ENCODE results near the gene TGFBI. TPM values are rescaled to one million over a fixed set of nuclear protein-coding genes. Genes with fewer than 3 reads are reported as not detected.
A peak's percentile ranks its signal among the peaks of the same experiment; 100 is the strongest.

Gene TGFBI
- polyA plus RNA-seq, 10 donors: 111 to 323 (median 186) TPM

DNA sequence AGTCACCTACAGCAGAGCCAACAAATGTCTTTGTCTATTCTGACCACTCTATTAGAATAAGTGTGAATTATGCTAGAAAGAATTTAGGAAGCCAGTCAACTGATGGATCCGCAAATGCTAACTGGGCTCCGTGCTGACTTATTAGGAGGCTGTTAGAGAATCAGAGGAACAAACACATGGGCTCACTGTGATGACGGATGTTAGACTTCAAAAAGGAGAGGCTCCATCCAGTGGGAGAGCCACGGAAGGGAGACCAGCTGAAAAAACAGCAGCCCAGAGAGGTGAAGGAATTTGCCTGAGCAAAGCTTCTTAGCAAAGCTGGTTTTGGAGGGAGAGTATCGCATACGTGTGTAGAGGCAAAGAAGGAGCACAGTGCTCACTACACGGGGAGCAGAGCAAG lies 5.8 kb upstream of the TGFBI start:
- DNase-seq: no peak

- DNase-seq: no peak
Observed at GRCh38 chr5:136023958-136024541, 4.7 kb upstream of the TGFBI start.

- DNase-seq: peak in 2 of 3 donors; percentile 51 to 73
Observed at GRCh38 chr5:136025900-136026299, 2.9 kb upstream of the TGFBI start.

DNA sequence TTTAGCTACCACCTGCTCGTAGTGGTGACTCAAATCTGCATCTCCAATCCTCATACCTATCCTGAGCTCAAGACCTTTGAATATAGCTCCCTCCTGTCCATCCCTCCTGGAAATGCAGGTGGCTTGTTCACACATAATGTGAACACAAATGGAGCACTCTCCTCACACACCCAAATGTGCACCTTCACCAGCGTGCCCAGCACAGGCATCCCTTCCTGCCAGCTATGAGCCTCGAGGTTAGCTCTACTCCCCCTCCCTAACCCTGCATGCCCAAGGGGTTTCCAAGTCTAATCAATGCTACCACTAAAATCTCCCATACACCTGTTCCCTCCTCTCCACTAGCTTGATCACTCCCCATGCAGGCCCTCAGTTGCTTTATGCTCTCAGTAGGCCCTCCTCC lies 2.2 kb upstream of the TGFBI start:
- DNase-seq: no peak

- DNase-seq: no peak
Observed at GRCh38 chr5:136027311-136027710, 1.5 kb upstream of the TGFBI start.

GRCh38 chr5:136028090-136028489 lies 698 bp upstream of the TGFBI start:
- no peak for DNase-seq

- no peak for DNase-seq
Observed at GRCh38 chr5:136030252-136030651, 1.5 kb downstream of the TGFBI start.

- no peak for DNase-seq
Observed at GRCh38 chr5:136030956-136031611, 2.3 kb downstream of the TGFBI start.

DNA sequence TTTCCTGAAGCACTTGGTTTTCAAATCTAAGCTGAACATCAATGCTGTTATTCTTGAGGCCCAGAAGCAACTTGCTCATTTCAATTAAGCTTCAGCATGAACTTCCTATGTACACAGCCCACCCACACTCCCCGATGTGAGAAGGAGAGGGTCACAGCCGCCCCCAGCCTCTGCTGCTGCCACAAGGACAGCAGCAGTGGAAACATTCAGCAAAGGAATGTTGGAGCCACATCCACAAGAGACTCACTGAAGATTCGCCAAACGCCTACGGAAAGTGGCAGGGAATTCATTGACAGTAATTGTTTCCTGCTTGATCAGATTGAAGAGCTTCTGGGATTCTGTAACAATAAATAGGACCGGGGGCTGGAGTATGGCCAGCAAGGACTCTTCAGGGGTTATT lies 2.9 kb downstream of the TGFBI start:
- peak in 1 of 3 donors; percentile 60 for DNase-seq

GRCh38 chr5:136032564-136032963 lies 3.8 kb downstream of the TGFBI start:
- no peak for DNase-seq

- DNase-seq: no peak
Observed at GRCh38 chr5:136033234-136033633, 4.4 kb downstream of the TGFBI start.

GRCh38 chr5:136033848-136034247 lies 5.1 kb downstream of the TGFBI start:
- no peak for DNase-seq

DNA sequence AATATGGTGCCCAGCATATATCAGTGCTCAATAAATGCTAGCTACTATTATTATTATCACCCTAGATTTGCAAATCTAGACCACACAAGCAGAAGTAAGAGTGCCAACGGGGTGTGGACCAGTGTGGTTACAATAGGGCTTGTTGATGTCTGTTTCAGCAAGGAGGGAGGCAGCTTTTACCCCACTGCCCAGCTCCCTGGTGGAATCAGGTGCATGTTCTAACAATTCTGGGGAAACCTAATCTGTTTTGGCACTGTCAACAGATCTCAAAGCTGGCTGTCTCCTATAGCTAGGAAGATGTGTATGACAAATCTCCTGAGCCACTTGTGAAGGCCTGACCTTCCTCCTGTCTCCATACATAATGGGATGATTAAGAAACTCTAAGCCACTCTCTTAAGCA lies 5.7 kb downstream of the TGFBI start:
- DNase-seq: no peak

GRCh38 chr5:136034984-136035383 lies 6.2 kb downstream of the TGFBI start:
- peak in 2 of 3 donors; percentile 57 to 63 for DNase-seq

DNA sequence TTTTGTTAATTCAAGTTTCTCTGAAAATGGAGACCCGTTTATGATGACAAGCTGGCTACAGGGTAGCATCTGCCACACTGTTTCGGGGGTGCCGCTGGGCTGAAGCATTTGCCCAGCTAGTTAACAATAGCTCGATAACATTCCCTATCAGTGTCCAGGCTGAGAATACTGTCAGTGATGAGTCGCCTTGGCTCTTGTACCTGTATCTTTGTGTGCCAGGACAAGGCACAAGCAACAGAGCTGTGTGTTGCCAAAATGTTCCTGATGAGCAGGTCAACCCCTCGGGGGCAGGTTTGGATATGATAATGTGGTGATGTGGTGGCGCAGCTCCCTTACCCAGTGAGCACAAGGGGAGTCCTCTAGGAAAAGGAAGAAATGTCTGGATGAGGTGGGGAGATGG lies 7.0 kb downstream of the TGFBI start:
- DNase-seq: no peak

- DNase-seq: no peak
Observed at GRCh38 chr5:136036293-136036911, 7.6 kb downstream of the TGFBI start.

GRCh38 chr5:136037001-136037705 lies 8.4 kb downstream of the TGFBI start:
- DNase-seq: no peak

DNA sequence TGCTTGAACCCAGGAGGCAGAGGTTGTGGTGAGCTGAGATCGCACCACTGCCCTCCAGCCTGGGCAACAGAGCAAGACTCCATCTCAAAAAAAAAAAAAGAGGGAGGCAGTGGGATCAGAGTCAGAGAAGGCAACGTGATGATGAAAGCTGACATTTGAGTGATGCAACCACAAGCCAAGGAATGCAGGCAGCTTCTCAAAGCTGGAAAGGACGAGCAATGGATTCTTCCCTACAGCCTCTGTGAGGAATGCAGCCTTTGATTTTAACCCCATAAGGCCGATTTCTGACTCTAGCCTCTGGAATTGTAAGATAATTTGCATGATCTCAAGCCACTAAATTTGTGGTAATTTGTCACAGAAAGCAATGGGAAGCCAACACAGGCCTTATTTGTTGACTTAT lies 9.8 kb downstream of the TGFBI start:
- no peak for DNase-seq

DNA sequence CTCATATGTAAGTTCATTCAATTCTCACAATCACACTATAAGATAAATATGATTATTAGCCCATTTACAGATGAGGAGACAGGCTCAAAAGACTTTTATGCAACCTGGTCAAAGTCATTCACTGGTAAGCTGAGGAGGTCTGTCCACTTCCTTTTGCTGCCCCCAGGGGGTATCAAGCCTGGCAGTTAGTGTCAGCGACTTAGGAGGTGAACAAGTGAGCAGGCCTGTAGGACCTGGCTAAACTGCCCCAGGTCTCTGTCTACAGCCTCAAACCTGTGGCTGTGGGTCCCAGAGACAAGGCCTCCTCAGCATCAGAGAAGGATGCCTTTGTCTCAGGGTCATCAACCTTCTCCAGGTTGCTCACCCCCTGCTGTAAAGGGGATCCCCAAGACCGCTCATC lies 10.4 kb downstream of the TGFBI start:
- no peak for DNase-seq

- DNase-seq: no peak
Observed at GRCh38 chr5:136040746-136041415, 12.1 kb downstream of the TGFBI start.

GRCh38 chr5:136042156-136042555 lies 13.4 kb downstream of the TGFBI start:
- no peak for DNase-seq

DNA sequence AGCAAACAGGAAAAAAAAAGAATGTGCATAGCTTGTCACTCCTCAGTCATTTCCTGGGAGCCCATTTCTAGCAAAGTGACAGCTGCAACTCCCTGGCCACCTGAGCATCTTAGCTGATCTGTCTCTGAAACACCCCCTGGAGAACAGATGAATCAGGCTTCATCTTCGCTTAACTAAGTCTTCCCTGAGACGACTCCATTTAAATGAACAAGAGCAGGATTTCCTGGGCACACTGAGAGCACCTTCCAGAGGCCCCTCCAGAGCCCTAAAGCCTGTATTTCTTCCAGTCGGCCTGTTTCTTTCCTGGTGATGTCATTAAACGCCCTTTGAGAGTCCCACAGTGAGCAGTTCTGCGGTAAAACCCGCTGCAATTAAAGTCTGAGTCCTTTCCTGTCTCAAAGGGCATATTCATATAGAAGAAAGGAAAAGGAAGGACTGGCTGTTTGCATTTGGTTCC lies 13.9 kb downstream of the TGFBI start:
- no peak for DNase-seq
